HEK293 (cell line): ENCODE results near the gene PIEZO1.

ENCODE experiments used
- KLF17 ChIP-seq: fragments of 450-650 bp; formaldehyde crosslinking; IDR thresholded peaks from 2 replicates; pipeline ENCODE4 v1.5.1; 2016; ENCODE audit warnings: missing biosample characterization, missing genetic modification characterization
- SALL2 ChIP-seq: fragments of 450-650 bp; formaldehyde crosslinking; IDR thresholded peaks from 2 replicates; pipeline ENCODE4 v1.5.0; 2017; ENCODE audit warnings: missing biosample characterization, mild to moderate bottlenecking, missing genetic modification characterization, borderline replicate concordance
- ZBTB17 ChIP-seq: fragments of 450-650 bp; formaldehyde crosslinking; IDR thresholded peaks from 2 replicates; pipeline ENCODE4 v1.5.1; 2016; ENCODE audit warnings: missing biosample characterization, missing genetic modification characterization
- ZBTB48 ChIP-seq: fragments of 450-650 bp; formaldehyde crosslinking; IDR thresholded peaks from 2 replicates; pipeline ENCODE4 v1.5.1; 2016; ENCODE audit warnings: missing biosample characterization, missing genetic modification characterization
- ZBTB8A ChIP-seq: fragments of 450-650 bp; formaldehyde crosslinking; IDR thresholded peaks from 2 replicates; pipeline ENCODE4 v1.5.1; 2016; ENCODE audit warnings: missing biosample characterization, missing genetic modification characterization
- ZFP3 ChIP-seq: fragments of 450-650 bp; formaldehyde crosslinking; IDR thresholded peaks from 2 replicates; pipeline ENCODE4 v1.5.1; 2016; ENCODE audit warnings: low read depth, missing biosample characterization, missing genetic modification characterization
- ZNF138 ChIP-seq: fragments of 450-650 bp; formaldehyde crosslinking; IDR thresholded peaks from 2 replicates; pipeline ENCODE4 v1.5.1; 2016; ENCODE audit warnings: missing biosample characterization, missing genetic modification characterization, borderline replicate concordance
- ZNF148 ChIP-seq: fragments of 450-650 bp; formaldehyde crosslinking; IDR thresholded peaks from 2 replicates; pipeline ENCODE4 v1.5.0; 2017; ENCODE audit warnings: missing biosample characterization, missing genetic modification characterization, borderline replicate concordance
- ZNF157 ChIP-seq: fragments of 450-650 bp; formaldehyde crosslinking; IDR thresholded peaks from 2 replicates; pipeline ENCODE4 v1.5.1; 2016; ENCODE audit warnings: missing biosample characterization, missing genetic modification characterization
- ZNF16 ChIP-seq: fragments of 450-650 bp; formaldehyde crosslinking; IDR thresholded peaks from 2 replicates; pipeline ENCODE4 v1.5.1; 2016; ENCODE audit warnings: low read depth, missing biosample characterization, missing genetic modification characterization
- ZNF202 ChIP-seq: fragments of 450-650 bp; formaldehyde crosslinking; IDR thresholded peaks from 2 replicates; pipeline ENCODE4 v1.5.1; 2016; ENCODE audit warnings: missing biosample characterization, missing genetic modification characterization, borderline replicate concordance
- ZNF221 ChIP-seq: fragments of 450-650 bp; formaldehyde crosslinking; IDR thresholded peaks from 2 replicates; pipeline ENCODE4 v1.5.1; 2017; ENCODE audit warnings: missing biosample characterization, missing genetic modification characterization, borderline replicate concordance
- ZNF23 ChIP-seq: fragments of 450-650 bp; formaldehyde crosslinking; IDR thresholded peaks from 2 replicates; pipeline ENCODE4 v1.5.1; 2016; ENCODE audit warnings: missing biosample characterization, missing genetic modification characterization, borderline replicate concordance
- ZNF274 ChIP-seq, 2 experiments: fragments of 200-500 bp in 1 of 2; fragments of 450-650 bp in 1 of 2; sonication (Bioruptor generic) in 1 of 2; formaldehyde crosslinking in 1 of 2; IDR thresholded peaks; 2 replicates each; pipeline versions ENCODE4 v1.5.1 to v1.6.1; 2014 to 2016; ENCODE audit warnings: borderline replicate concordance in 1 of 2, inconsistent platforms in 1 of 2, low read length in 1 of 2, missing biosample characterization in 1 of 2, missing genetic modification characterization in 1 of 2
- ZNF280D ChIP-seq: fragments of 450-650 bp; formaldehyde crosslinking; IDR thresholded peaks from 2 replicates; pipeline ENCODE4 v1.5.1; 2016; ENCODE audit warnings: missing biosample characterization, missing genetic modification characterization
- ZNF292 ChIP-seq: fragments of 450-650 bp; formaldehyde crosslinking; IDR thresholded peaks from 2 replicates; pipeline ENCODE4 v1.5.1; 2016; ENCODE audit warnings: low read depth, missing biosample characterization, missing genetic modification characterization, borderline replicate concordance
- ZNF302 ChIP-seq: fragments of 450-650 bp; formaldehyde crosslinking; IDR thresholded peaks from 2 replicates; pipeline ENCODE4 v1.5.1; 2016; ENCODE audit warnings: missing biosample characterization, missing genetic modification characterization, low read depth
- ZNF341 ChIP-seq: fragments of 450-650 bp; formaldehyde crosslinking; IDR thresholded peaks from 2 replicates; pipeline ENCODE4; 2016; ENCODE audit warnings: low read depth, missing biosample characterization, missing genetic modification characterization
- ZNF394 ChIP-seq: fragments of 450-650 bp; formaldehyde crosslinking; IDR thresholded peaks from 2 replicates; pipeline ENCODE4 v1.5.1; 2016; ENCODE audit warnings: missing biosample characterization, missing genetic modification characterization, mild to moderate bottlenecking, moderate library complexity, borderline replicate concordance
- ZNF433 ChIP-seq: fragments of 450-650 bp; formaldehyde crosslinking; IDR thresholded peaks from 2 replicates; pipeline ENCODE4 v1.5.1; 2016; ENCODE audit warnings: missing biosample characterization, missing genetic modification characterization, low read depth
- ZNF449 ChIP-seq: fragments of 450-650 bp; formaldehyde crosslinking; IDR thresholded peaks from 2 replicates; pipeline ENCODE4 v1.5.1; 2017; ENCODE audit warnings: missing biosample characterization, mild to moderate bottlenecking, missing genetic modification characterization, moderate library complexity
- ZNF521 ChIP-seq: fragments of 450-650 bp; formaldehyde crosslinking; IDR thresholded peaks from 2 replicates; pipeline ENCODE4 v1.5.1; 2017; ENCODE audit warnings: missing biosample characterization, mild to moderate bottlenecking, missing genetic modification characterization
- ZNF571 ChIP-seq: fragments of 450-650 bp; formaldehyde crosslinking; IDR thresholded peaks from 2 replicates; pipeline ENCODE4 v1.5.0; 2017; ENCODE audit warnings: missing biosample characterization, missing genetic modification characterization
- ZNF623 ChIP-seq: fragments of 450-650 bp; formaldehyde crosslinking; IDR thresholded peaks from 2 replicates; pipeline ENCODE4 v1.5.1; 2016; ENCODE audit warnings: missing biosample characterization, missing genetic modification characterization
- ZNF747 ChIP-seq: fragments of 450-650 bp; formaldehyde crosslinking; IDR thresholded peaks from 2 replicates; pipeline ENCODE4 v1.5.1; 2016; ENCODE audit warnings: missing biosample characterization, missing genetic modification characterization
- ZNF76 ChIP-seq: fragments of 450-650 bp; formaldehyde crosslinking; IDR thresholded peaks from 2 replicates; pipeline ENCODE4; 2016; ENCODE audit warnings: low read depth, missing biosample characterization, missing genetic modification characterization, borderline replicate concordance
- ZNF776 ChIP-seq: fragments of 450-650 bp; formaldehyde crosslinking; IDR thresholded peaks from 2 replicates; pipeline ENCODE4 v1.5.0; 2017; ENCODE audit warnings: missing biosample characterization, missing genetic modification characterization, borderline replicate concordance
- ZSCAN4 ChIP-seq: fragments of 450-650 bp; formaldehyde crosslinking; IDR thresholded peaks from 2 replicates; pipeline ENCODE4 v1.5.1; 2017; ENCODE audit warnings: missing biosample characterization, missing genetic modification characterization
- ZXDB ChIP-seq: fragments of 450-650 bp; formaldehyde crosslinking; IDR thresholded peaks from 2 replicates; pipeline ENCODE4 v1.5.1; 2016; ENCODE audit warnings: missing biosample characterization, missing genetic modification characterization

PIEZO1 gene

GRCh38 chr16:88810912-88811768 is 26.1 kb upstream of the PIEZO1 start (continued):
- TF ChIP-seq ZNF449 (tag by site-specific recombination) (0 out of 2 replicates have a peak, but pooled peaks have one; percentile 12), ZNF23 (tag by site-specific recombination) (peak; percentile 5; the same call in 1 of the 2 replicates), KLF17 (tag by site-specific recombination) (peak; percentile 42; the same call in 1 of the 2 replicates), ZNF221 (tag by site-specific recombination) (no peak), ZNF433 (no peak), ZNF571 (tag by site-specific recombination) (no peak), ZNF76 (tag by site-specific recombination) (no peak), ZSCAN4 (no peak), ZNF202 (no peak), ZNF280D (tag by site-specific recombination) (no peak), ZBTB48 (tag by site-specific recombination) (0 out of 2 replicates have a peak, but pooled peaks have one; percentile 13), ZFP3 (tag by site-specific recombination) (no peak), ZNF521 (tag by site-specific recombination) (no peak), ZNF302 (no peak), ZNF274 (IDR thresholded peaks at IDR 0.05; ENCODE audit: low read length) (no peak), ZNF274 (tag by site-specific recombination; IDR thresholded peaks at IDR 0.05; ENCODE audit: borderline replicate concordance) (no peak), ZNF341 (tag by site-specific recombination) (no peak), ZNF16 (tag by site-specific recombination) (no peak), ZNF138 (tag by site-specific recombination) (no peak), SALL2 (no peak), ZNF157 (no peak), ZNF747 (tag by site-specific recombination) (no peak), ZNF292 (tag by site-specific recombination) (no peak), ZNF776 (tag by site-specific recombination) (no peak), ZXDB (peak; percentile 59), ZBTB8A (tag by site-specific recombination) (peak; percentile 91), ZNF394 (tag by site-specific recombination) (0 out of 2 replicates have a peak, but pooled peaks have one; percentile 10), ZBTB17 (tag by site-specific recombination) (peak; percentile 27; the same call in 1 of the 2 replicates), ZNF623 (tag by site-specific recombination) (no peak), ZNF148 (tag by site-specific recombination) (no peak)
